Activated CD8-positive, alpha-beta memory T cell treated with anti-CD3 and anti-CD28 coated beads for 4 hours (primary cell): ENCODE results near the gene CHST15.

ENCODE experiments used
- DNase-seq, 2 donors: peaks; one replicate each; pipeline ENCODE4 v3.0.0-alpha.2; 2020; ENCODE audit warnings: low read depth in 2 of 2

CHST15 gene

DNA sequence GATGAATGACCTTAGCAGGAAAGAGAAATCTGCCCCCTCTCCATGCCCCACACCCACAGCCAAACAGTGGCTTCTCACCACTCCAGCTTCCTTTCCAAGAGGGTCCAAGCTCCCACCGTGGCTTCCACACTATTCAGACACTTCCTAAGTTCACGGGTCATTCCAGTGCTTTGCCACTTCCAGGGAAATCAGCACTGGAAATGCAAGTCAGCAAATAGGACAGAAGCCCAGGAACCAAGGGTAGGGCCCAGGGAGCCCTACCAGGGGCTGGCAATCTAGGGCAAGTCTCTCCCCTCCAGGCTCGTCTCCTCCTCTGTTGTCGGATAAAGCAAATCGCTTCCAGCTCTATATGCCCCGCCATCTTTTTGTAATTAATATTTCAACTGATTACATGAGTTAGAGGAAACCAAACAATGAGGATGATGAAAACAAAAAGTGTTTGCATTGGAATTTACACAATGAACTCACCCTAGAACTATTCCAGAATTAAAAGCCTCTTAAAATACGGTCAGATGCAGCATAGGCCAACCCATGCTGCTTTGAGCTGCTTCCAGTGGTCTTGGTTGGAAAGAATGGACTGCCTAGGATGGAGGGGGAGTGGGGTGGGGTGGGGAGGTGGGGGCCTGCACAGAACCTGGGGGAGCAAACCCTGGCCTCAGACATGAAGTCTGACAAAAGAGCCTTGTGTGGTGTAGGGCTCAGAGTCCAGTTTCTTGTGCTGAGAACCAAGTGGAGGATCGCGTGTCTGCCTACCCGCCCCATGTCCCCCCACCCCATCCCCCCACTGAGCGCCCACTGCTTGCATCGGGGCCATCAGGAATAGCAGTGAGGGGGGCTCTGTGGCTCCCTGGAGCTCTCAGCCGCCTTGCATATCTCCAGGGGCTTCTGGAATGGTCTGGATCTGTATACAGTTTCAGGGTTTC lies 127.2 kb downstream of the CHST15 start:
- DNase-seq: no peak

GRCh38 chr10:123964953-123965352 lies 128.4 kb downstream of the CHST15 start:
- DNase-seq: no peak

GRCh38 chr10:123962756-123963530 lies 130.5 kb downstream of the CHST15 start:
- DNase-seq: no peak

DNA sequence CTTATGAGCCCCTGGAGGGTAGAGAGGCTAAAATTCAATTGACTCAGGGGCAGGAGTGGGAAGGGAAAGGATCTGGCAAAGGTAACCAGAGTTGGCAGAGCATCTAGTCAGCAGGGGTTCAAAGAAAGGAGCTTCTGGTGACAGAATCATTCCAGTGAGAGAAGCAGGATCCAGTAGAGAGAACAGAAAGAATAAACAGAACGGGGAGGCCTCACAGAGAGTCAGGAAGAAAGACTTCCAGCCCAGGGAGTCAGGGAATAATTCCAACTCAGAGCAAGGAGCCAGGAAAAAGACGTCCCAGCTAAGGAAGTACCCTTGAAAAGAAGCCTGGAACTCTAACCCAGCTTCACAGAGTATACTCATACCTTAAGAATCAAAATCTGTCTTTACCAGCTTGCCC lies 135.2 kb downstream of the CHST15 start:
- no peak for DNase-seq
